GM23338 (cell line): ENCODE data around the gene AGRP.

Experiments
- EZH2phosphoT487 ChIP-seq: fragments of 200-600 bp; sonication (generic); IDR thresholded peaks from one replicate; pipeline ENCODE4 v1.8.1; 2018; ENCODE audit warnings: antibody characterized with exemption; ENCODE audit not compliant: unreplicated experiment
- STAT1 ChIP-seq: IDR thresholded peaks from one replicate; pipeline ENCODE4 v1.6.1; 2016; ENCODE audit warnings: antibody characterized with exemption; ENCODE audit not compliant: unreplicated experiment
- TF ChIP-seq, protein P1 (sequence below): IDR thresholded peaks from one replicate; pipeline ENCODE4 v1.6.1; 2018; ENCODE audit warnings: antibody characterized with exemption; ENCODE audit not compliant: unreplicated experiment
- TF ChIP-seq, protein P2 (sequence below), 2 experiments: fragments of 200-600 bp in 1 of 2; sonication (generic) in 1 of 2; conservative IDR thresholded peaks; 2 replicates each; pipeline versions ENCODE4 v1.5.1 to v1.6.1; 2016 to 2017; ENCODE audit warnings: antibody characterized with exemption in 2 of 2, low read depth in 2 of 2, mild to moderate bottlenecking in 2 of 2, moderate library complexity in 1 of 2

DNA sequence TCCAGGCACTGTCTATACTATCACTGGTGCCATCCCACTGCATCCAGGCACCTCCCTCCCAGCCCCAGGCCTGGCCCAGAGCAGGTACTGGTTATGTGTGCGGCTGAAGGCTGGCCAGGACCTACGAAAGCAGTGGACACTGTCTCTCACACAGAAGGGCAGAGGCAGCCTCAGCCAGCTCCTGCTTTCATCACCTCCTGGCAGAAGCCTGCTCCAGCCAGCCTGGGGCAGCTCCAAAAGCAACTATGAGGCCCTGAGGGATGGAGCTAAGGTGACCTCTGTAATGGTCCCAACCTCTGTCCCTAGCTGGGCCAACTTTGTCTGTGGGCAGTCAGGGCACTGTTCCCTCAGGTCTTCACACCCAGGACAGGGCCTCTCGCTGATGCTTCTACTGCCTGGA, 33.6 kb downstream of the AGRP start:
- TF ChIP-seq, protein P1, sequence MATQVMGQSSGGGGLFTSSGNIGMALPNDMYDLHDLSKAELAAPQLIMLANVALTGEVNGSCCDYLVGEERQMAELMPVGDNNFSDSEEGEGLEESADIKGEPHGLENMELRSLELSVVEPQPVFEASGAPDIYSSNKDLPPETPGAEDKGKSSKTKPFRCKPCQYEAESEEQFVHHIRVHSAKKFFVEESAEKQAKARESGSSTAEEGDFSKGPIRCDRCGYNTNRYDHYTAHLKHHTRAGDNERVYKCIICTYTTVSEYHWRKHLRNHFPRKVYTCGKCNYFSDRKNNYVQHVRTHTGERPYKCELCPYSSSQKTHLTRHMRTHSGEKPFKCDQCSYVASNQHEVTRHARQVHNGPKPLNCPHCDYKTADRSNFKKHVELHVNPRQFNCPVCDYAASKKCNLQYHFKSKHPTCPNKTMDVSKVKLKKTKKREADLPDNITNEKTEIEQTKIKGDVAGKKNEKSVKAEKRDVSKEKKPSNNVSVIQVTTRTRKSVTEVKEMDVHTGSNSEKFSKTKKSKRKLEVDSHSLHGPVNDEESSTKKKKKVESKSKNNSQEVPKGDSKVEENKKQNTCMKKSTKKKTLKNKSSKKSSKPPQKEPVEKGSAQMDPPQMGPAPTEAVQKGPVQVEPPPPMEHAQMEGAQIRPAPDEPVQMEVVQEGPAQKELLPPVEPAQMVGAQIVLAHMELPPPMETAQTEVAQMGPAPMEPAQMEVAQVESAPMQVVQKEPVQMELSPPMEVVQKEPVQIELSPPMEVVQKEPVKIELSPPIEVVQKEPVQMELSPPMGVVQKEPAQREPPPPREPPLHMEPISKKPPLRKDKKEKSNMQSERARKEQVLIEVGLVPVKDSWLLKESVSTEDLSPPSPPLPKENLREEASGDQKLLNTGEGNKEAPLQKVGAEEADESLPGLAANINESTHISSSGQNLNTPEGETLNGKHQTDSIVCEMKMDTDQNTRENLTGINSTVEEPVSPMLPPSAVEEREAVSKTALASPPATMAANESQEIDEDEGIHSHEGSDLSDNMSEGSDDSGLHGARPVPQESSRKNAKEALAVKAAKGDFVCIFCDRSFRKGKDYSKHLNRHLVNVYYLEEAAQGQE: no peak
- TF ChIP-seq EZH2phosphoT487: no peak
- no peak for TF ChIP-seq STAT1
- TF ChIP-seq, protein P2, sequence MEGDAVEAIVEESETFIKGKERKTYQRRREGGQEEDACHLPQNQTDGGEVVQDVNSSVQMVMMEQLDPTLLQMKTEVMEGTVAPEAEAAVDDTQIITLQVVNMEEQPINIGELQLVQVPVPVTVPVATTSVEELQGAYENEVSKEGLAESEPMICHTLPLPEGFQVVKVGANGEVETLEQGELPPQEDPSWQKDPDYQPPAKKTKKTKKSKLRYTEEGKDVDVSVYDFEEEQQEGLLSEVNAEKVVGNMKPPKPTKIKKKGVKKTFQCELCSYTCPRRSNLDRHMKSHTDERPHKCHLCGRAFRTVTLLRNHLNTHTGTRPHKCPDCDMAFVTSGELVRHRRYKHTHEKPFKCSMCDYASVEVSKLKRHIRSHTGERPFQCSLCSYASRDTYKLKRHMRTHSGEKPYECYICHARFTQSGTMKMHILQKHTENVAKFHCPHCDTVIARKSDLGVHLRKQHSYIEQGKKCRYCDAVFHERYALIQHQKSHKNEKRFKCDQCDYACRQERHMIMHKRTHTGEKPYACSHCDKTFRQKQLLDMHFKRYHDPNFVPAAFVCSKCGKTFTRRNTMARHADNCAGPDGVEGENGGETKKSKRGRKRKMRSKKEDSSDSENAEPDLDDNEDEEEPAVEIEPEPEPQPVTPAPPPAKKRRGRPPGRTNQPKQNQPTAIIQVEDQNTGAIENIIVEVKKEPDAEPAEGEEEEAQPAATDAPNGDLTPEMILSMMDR (conservative IDR thresholded peaks at IDR 0.05; ENCODE audit: low read depth in 2 of 2): no peak
